ENCODE measurements around the gene C8G. TPM values are rescaled to one million over a fixed set of nuclear protein-coding genes. Genes with fewer than 3 reads are reported as not detected.

The C8G gene
- 0.98 and 3.9 TPM in 2 replicates for total RNA-seq

DNA sequence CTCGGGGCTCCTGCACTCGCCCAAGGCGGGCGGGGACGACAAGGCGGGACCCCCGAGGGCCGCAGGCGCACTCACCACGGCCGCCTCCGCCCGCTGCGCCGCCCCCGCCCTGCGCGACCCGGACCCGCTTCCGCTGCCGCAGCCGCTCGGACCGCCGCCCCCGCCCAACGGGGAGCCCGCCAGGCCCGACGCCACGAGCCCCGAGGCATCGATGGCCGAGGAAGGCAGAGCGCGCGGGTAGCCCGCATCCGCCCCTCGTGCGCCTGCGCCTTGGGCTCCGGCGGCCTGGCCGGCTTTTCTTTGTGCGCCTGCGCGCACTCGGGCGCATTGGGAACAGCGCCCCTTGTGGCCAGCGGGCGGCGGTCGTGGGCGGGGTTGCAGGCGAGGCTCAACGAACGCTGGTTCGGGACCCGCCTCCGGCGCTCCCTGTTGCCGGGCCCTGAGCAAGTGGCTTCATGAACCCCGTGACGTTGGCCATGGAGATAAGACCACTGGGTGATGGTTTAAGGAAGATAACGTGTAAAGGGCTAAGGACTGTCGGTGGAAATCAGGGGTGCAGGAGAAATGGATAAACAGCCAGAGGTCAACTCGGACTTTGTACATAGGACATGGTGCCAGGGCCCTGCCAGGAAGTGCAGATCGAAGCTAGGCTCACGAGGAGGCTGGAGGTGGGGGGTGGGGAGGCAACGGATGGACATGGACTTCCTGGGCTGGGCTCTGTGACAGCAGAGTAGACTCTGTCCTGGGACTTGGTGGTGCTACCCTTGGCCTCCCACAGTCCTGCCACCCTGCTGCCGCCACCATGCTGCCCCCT, at the start of gene C8G, which contains the start of gene FBXW5:
TSS of gene C8G (plus strand) at position 725 of the 814 bp plus-strand sequence. CDS start at position 803, 78 bp downstream.
TSS of gene FBXW5 (minus strand) at position 220 of the 814 bp plus-strand sequence. CDS start 655 bp downstream, outside the sequence.

DNA sequence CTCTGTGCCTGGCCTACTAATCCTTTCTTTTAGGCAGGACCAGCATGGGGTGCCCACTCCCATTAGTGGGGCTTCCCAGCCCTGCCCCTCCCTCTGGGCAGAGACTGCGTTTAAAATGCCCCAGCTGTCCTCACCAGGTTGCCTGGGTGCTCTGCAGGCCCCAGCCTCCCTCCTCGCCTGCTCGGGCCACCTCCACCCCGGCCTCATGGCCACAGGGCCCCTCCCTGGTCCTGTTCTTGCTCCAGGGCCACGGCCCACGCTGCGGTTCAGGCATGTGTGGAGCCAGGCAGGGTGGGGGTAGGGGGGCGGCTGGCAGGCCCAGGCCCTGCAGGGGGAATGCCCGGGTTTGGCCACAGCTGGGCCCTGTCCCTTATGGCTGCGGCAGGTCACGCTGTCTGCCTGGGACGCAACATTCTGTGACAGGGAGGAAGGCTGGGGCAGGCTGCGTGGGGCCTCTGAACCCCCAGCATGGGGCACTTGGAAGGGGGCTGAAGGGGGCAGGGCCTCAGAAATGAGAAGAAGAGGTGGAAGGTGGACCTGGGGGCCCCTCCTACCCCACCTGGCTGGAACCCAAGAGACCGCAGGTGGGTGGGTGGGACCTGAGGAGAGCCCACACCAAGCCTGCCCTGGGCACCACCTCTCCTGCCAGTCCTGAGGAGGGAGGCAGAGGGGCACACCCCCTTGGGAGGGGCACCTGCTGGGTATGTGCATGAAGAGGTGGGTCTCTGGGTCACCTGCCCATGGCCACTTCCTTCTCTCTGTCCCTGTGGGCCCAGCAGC, 6.7 kb downstream of the C8G start, which contains the start of gene LCN12:
TSS of gene LCN12 (plus strand) at position 733 of the 780 bp plus-strand sequence. CDS start 55 bp downstream, outside the sequence.

DNA sequence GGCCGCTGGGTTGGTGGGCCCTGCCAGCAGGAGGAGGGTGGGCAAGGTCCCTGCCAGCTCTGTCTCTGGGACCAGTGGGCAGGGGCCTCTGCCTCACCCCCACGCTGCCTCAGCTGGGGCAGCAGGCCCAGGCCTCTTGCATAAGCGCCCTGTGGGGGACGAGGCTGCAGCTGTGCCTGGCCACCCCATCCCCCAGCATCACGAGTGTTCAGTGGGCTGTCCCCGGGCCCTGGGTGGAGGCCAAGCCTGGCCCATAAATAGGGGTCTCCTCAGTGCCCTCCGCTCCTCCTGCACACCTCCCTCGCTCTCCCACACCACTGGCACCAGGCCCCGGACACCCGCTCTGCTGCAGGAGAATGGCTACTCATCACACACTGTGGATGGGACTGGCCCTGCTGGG, 32.2 kb downstream of the C8G start, which contains the start of gene PTGDS:
TSS of gene PTGDS (plus strand) at position 282 of the 400 bp plus-strand sequence. CDS start at position 357, 75 bp downstream.

DNA sequence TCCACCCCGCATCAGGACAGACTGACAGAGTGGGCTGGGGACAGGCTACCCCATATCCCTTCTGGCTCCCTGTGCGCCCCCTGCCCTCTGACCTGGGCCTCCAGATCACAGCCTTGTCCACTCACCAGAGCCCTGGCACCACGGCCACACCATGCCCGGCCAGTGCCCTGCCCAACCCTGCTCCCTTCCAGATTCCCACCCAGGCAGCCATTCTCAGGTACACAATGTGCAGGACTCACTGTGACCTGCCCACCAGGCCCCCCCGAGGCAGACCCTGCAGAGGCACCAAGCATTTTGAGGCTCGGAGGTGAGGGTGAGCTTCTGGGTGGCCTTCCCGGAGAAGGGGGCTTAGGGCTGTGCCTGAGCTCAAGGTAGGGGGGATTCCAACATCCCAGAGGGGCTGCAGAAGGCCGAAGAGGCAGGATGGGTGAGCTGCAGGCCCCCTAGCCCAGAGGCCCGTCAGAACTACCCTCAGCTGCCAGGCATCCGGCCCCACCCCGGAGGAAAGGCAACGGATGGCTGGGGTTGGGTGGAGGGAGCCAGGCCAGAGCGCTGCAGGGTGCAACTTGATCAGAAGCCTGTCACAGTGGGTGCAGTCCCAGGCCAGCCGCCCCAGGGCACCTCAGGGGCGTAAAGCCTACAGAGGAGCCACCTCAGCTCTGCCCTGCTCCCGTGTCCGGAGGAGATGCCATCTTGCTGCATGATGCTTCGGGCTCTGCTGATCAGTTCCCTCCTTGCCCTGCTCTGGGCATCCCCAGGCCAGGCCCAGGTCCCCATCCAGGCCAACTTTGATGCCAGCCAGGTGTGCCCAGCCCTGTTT, 37.4 kb downstream of the C8G start, which contains the start of gene LCNL1:
TSS of gene LCNL1 (plus strand) at position 762 of the 820 bp plus-strand sequence. CDS start 594 bp downstream, outside the sequence.

DNA sequence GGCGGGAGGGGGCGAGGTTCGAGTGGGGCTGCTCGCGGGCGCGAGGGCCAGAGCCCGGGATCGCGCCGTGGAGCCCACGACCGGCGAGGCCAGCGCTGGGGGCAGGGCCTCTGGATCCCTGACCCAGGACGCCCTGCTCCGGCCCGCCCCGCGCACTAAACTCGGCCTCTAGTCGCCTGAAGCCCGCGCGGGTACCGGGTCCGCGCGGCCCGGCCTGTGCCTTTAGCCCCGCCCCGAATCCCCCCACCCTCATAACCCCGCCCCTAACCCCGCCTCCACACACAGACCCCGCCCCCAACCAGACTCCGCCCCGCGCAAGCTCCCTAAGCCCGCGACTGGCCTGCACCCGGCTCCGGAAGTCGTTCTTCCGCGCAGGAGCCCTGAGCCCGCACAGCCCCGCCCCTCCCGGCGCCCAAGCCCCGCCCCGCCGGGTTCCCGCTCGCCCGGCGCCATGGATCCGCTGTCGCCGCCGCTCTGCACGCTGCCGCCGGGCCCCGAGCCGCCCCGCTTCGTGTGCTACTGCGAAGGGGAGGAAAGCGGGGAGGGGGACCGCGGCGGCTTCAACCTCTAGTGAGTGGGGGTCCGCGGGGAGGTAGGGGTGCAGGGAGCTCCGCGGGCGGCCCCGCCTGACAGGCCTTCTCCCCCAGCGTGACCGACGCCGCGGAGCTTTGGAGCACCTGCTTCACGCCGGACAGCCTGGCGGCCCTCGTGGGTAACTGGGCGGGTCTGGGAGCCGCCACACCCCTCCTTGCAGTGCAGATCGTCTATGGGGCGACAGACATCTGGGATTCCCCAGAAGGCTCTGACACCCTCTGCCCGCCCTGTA, 47.2 kb downstream of the C8G start, which contains the start of gene PAXX:
TSS of gene PAXX (plus strand) at position 430 of the 826 bp plus-strand sequence. CDS start at position 452, 22 bp downstream.

Other genes with a start within 250 kb of the C8G start
- 0.39 TPM in 1 of 2 replicates, not detected in the other for gene DIPK1B, start 232.7 kb upstream of the C8G start, total RNA-seq
- gene LCN10, start 202.3 kb upstream of the C8G start, total RNA-seq = not detected in 2 replicates
- not detected in 2 replicates for gene LCN6, start 196.7 kb upstream of the C8G start, total RNA-seq
- gene LCN8, start 187.0 kb upstream of the C8G start, total RNA-seq = not detected in 2 replicates
- not detected in 2 replicates for gene LCN15, start 180.7 kb upstream of the C8G start, total RNA-seq
- gene TMEM141, start 153.9 kb upstream of the C8G start, total RNA-seq = 52.9 and 53.0 TPM in 2 replicates
- 0.33 and 0.39 TPM in 2 replicates for gene CCDC183, start 148.9 kb upstream of the C8G start, total RNA-seq
- gene RABL6, start 137.3 kb upstream of the C8G start, total RNA-seq = 47.9 and 75.5 TPM in 2 replicates
- gene AJM1, start 102.8 kb upstream of the C8G start, total RNA-seq = 0.76 and 1.2 TPM in 2 replicates
- gene PHPT1, start 95.8 kb upstream of the C8G start, total RNA-seq = 100 and 144 TPM in 2 replicates
- gene MAMDC4, start 92.9 kb upstream of the C8G start, total RNA-seq = 3.0 and 3.5 TPM in 2 replicates
- gene EDF1, start 78.9 kb upstream of the C8G start, total RNA-seq = 175 and 192 TPM in 2 replicates
- 8.4 and 13.7 TPM in 2 replicates for gene TRAF2, start 58.7 kb upstream of the C8G start, total RNA-seq
- 112 and 219 TPM in 2 replicates for gene FBXW5, start 505 bp upstream of the C8G start, total RNA-seq
- 1.1 TPM in 1 of 2 replicates, not detected in the other for gene LCN12, start 7.0 kb downstream of the C8G start, total RNA-seq
- 0.76 and 2.0 TPM in 2 replicates for gene PTGDS, start 32.3 kb downstream of the C8G start, total RNA-seq
- gene LCNL1, start 37.8 kb downstream of the C8G start, total RNA-seq = not detected in 2 replicates
- 11.0 and 16.8 TPM in 2 replicates for gene PAXX, start 47.2 kb downstream of the C8G start, total RNA-seq
- 328 and 397 TPM in 2 replicates for gene CLIC3, start 51.3 kb downstream of the C8G start, total RNA-seq
- gene ABCA2, start 83.0 kb downstream of the C8G start, total RNA-seq = 11.6 and 15.3 TPM in 2 replicates
- gene FUT7, start 86.8 kb downstream of the C8G start, total RNA-seq = not detected in 2 replicates
- under 0.01 and 0.22 TPM in 2 replicates for gene NPDC1, start 100.9 kb downstream of the C8G start, total RNA-seq
- 0.11 TPM in 1 of 2 replicates, not detected in the other for gene ENTPD2, start 108.8 kb downstream of the C8G start, total RNA-seq
- 2.4 and 5.4 TPM in 2 replicates for gene SAPCD2, start 125.3 kb downstream of the C8G start, total RNA-seq
- 12.6 and 15.5 TPM in 2 replicates for gene UAP1L1, start 132.3 kb downstream of the C8G start, total RNA-seq
- gene MAN1B1, start 141.7 kb downstream of the C8G start, total RNA-seq = 70.3 and 93.4 TPM in 2 replicates
- 52.1 and 108 TPM in 2 replicates for gene DPP7, start 169.5 kb downstream of the C8G start, total RNA-seq
- gene GRIN1, start 193.9 kb downstream of the C8G start, total RNA-seq = under 0.01 TPM in 1 of 2 replicates, not detected in the other
- not detected in 2 replicates for gene LRRC26, start 224.8 kb downstream of the C8G start, total RNA-seq
- not detected in 2 replicates for gene TMEM210, start 226.8 kb downstream of the C8G start, total RNA-seq
- gene ANAPC2, start 243.3 kb downstream of the C8G start, total RNA-seq = 28.3 and 48.3 TPM in 2 replicates
- 72.2 and 73.2 TPM in 2 replicates for gene SSNA1, start 243.4 kb downstream of the C8G start, total RNA-seq

Measured in placental epithelial cell (primary cell).